Measurements from ENCODE around the gene PSMD5.

Gene PSMD5

GRCh38 chr9:120781236-120781635 lies 61.5 kb downstream of the PSMD5 start:
- H2AFZ ChIP-seq: no peak overlapping the region
- no peak overlapping the region for H3K4me2 ChIP-seq (ENCODE audit: low read length)
- no peaks in the 10 kb centered on the region for H3K27me3 ChIP-seq (ENCODE audit: control insufficient read depth, insufficient read depth, low read length)
- H3K27ac ChIP-seq: no peak overlapping the region
- TF ChIP-seq CTCF (IDR thresholded peaks at IDR 0.05): no peak
- peaks cover 5% of the 10 kb centered on the region for H3K79me2 ChIP-seq
- no peaks in the 10 kb centered on the region for H3K4me1 ChIP-seq
- no peak overlapping the region for H3K4me3 ChIP-seq (ENCODE audit: low read depth, low read length)
- H3K9me3 ChIP-seq (ENCODE audit: control insufficient read depth, low read length): no peaks in the 10 kb centered on the region
- H3K36me3 ChIP-seq (ENCODE audit: control insufficient read depth, insufficient read depth, low read length): no peaks in the 10 kb centered on the region
- no peak overlapping the region for H3K9ac ChIP-seq

GRCh38 chr9:120780367-120780766 lies 62.4 kb downstream of the PSMD5 start:
- Histone ChIP-seq H3K27me3 (ENCODE audit: control insufficient read depth, insufficient read depth, low read length) (no peaks in the 10 kb centered on the region), H3K9me3 (ENCODE audit: control insufficient read depth, low read length) (no peaks in the 10 kb centered on the region), H3K27ac (no peak overlapping the region), H3K36me3 (ENCODE audit: control insufficient read depth, insufficient read depth, low read length) (no peaks in the 10 kb centered on the region), H3K4me1 (no peaks in the 10 kb centered on the region), H2AFZ (no peak overlapping the region), H3K9ac (no peak overlapping the region), H3K4me3 (ENCODE audit: low read depth, low read length) (no peak overlapping the region), H3K4me2 (ENCODE audit: low read length) (no peak overlapping the region), H3K79me2 (peaks cover 4% of the 10 kb centered on the region)
- no peak for TF ChIP-seq CTCF (IDR thresholded peaks at IDR 0.05)

GRCh38 chr9:120779227-120779626 lies 63.5 kb downstream of the PSMD5 start:
- Histone ChIP-seq H3K36me3 (ENCODE audit: control insufficient read depth, insufficient read depth, low read length) (no peaks in the 10 kb centered on the region), H3K4me1 (no peaks in the 10 kb centered on the region), H3K9ac (no peak overlapping the region), H3K9me3 (ENCODE audit: control insufficient read depth, low read length) (no peaks in the 10 kb centered on the region), H3K27ac (no peak overlapping the region), H3K27me3 (ENCODE audit: control insufficient read depth, insufficient read depth, low read length) (no peaks in the 10 kb centered on the region), H3K79me2 (peaks cover 4% of the 10 kb centered on the region), H3K4me3 (ENCODE audit: low read depth, low read length) (no peak overlapping the region), H3K4me2 (ENCODE audit: low read length) (no peak overlapping the region), H2AFZ (no peak overlapping the region)
- TF ChIP-seq CTCF (IDR thresholded peaks at IDR 0.05): no peak

- TF ChIP-seq CTCF (IDR thresholded peaks at IDR 0.05): no peak
- no peak overlapping the region for H3K27ac ChIP-seq
Observed at GRCh38 chr9:120778758-120779157, 64.0 kb downstream of the PSMD5 start.

GRCh38 chr9:120777229-120777628 lies 65.5 kb downstream of the PSMD5 start:
- Histone ChIP-seq H3K4me3 (ENCODE audit: low read depth, low read length) (no peak overlapping the region), H3K27ac (no peak overlapping the region), H3K27me3 (ENCODE audit: control insufficient read depth, insufficient read depth, low read length) (no peaks in the 10 kb centered on the region), H3K9me3 (ENCODE audit: control insufficient read depth, low read length) (no peaks in the 10 kb centered on the region), H3K4me2 (ENCODE audit: low read length) (no peak overlapping the region), H3K4me1 (no peaks in the 10 kb centered on the region), H3K9ac (no peak overlapping the region), H3K36me3 (ENCODE audit: control insufficient read depth, insufficient read depth, low read length) (no peaks in the 10 kb centered on the region), H3K79me2 (peaks cover 3% of the 10 kb centered on the region), H2AFZ (no peak overlapping the region)
- TF ChIP-seq CTCF (IDR thresholded peaks at IDR 0.05): no peak

More at GRCh38 chr9:120778758-120779157, 64.0 kb downstream of the PSMD5 start:
- H3K79me2 ChIP-seq: peaks cover 4% of the 10 kb centered on the region
- H3K27me3 ChIP-seq (ENCODE audit: control insufficient read depth, insufficient read depth, low read length): no peaks in the 10 kb centered on the region
- H3K9ac ChIP-seq: no peak overlapping the region
- H3K36me3 ChIP-seq (ENCODE audit: control insufficient read depth, insufficient read depth, low read length): no peaks in the 10 kb centered on the region
- H3K4me3 ChIP-seq (ENCODE audit: low read depth, low read length): no peak overlapping the region
- H3K4me1 ChIP-seq: no peaks in the 10 kb centered on the region
- H2AFZ ChIP-seq: no peak overlapping the region
- no peaks in the 10 kb centered on the region for H3K9me3 ChIP-seq (ENCODE audit: control insufficient read depth, low read length)
- no peak overlapping the region for H3K4me2 ChIP-seq (ENCODE audit: low read length)

Data from parathyroid adenoma (tissue), 2 donors.